Measurements from ENCODE around the gene DAPK2. TPM values are rescaled to one million over a fixed set of nuclear protein-coding genes. Genes with fewer than 3 reads are reported as not detected.
A peak's percentile ranks its signal among the peaks of the same experiment; 100 is the strongest.

Gene DAPK2
- total and polyA plus RNA-seq, 2 of the 13 experiments (the other 11 are each of a cell fraction or from before 2014, with no cell fraction given), result 0.33 to 0.63 TPM

- Histone ChIP-seq H3K79me2 (ENCODE audit: insufficient read depth, low read length) (no peaks in the 10 kb centered on the region), H3K36me3 (replicated peaks in 1 of 2; ENCODE audit: control insufficient read depth in 1 of 2, insufficient read depth in 2 of 2, low read length in 2 of 2) (no peaks in the 10 kb centered on the region), H3K27ac (ENCODE audit: extremely low read length, insufficient read depth, low read length) (no peak overlapping the region), H3K27me3 (ENCODE audit: control insufficient read depth in 1 of 2, insufficient read depth in 2 of 2, low read length in 2 of 2) (no peaks in the 10 kb centered on the region), H3K4me2 (ENCODE audit: low read depth, low read length) (no peak overlapping the region), H3K9ac (ENCODE audit: insufficient read depth, low read depth, low read length) (no peak overlapping the region), H4K20me1 (ENCODE audit: insufficient read depth, low read length) (no peaks in the 10 kb centered on the region), H2AFZ (ENCODE audit: low read length) (no peak overlapping the region), H3K4me3 (replicated peaks in 1 of 3; ENCODE audit: insufficient read depth in 1 of 3, low read depth in 2 of 3, low read length in 3 of 3) (no peak overlapping the region), H3K9me3 (ENCODE audit: low read length) (no peaks in the 10 kb centered on the region), H3K4me1 (ENCODE audit: insufficient read depth, low read length) (peaks cover 60% of the 10 kb centered on the region)
- in situ Hi-C loops (cut with HindIII; ENCODE audit: extremely low pct_ligation_motif_present, low pct_unique_long_range_greater_than_20kb) (no loop called here), intact Hi-C loops (cut with micrococcal nuclease; ENCODE audit: unreplicated experiment) (no loop called here)
- no peak for FAIRE-seq
- WGBS (ENCODE audit: low lambda C conversion rate), result 26% methylated on average over 6 of the region's 9 CpGs
- ChIA-PET CTCF (ENCODE audit: low intra/inter-chr PET ratio, low total read pairs) (interaction anchor here (1.4 to 2.5 kb wide), 2 partner anchors 103 to 192 kb away, joined by 5 to 15 read pairs; partner anchors contain the start of gene DAPK2), POLR2A (no interaction called here)
- BruUV-seq (replicated peaks), result no TSS peak
- TF ChIP-seq ZNF687 (CRISPR knock-in tag; IDR thresholded peaks at IDR 0.05), result 0 out of 2 replicates have a peak, but pooled peaks have one; percentile 11
- no peak for TF ChIP-seq ZNF160 (CRISPR knock-in tag; IDR thresholded peaks at IDR 0.05)
- no peak for TF ChIP-seq GATAD1 (CRISPR knock-in tag; IDR thresholded peaks at IDR 0.05)
- ATAC-seq, result no peak
- no peak for DNase-seq (ENCODE audit: low spot score)
These were observed 102.2 kb downstream of the DAPK2 start for GRCh38 chr15:63943829-63944680.

Measured in HepG2 (cell line).